22Rv1 (cell line): Measurements from ENCODE around the gene LINS1.

ENCODE experiments used
- CTCF ChIP-seq: fragments of 450-650 bp; IDR thresholded peaks from 2 replicates; pipeline ENCODE4 v1.5.1; 2017; ENCODE audit warnings: mild to moderate bottlenecking
- ZFX ChIP-seq: fragments of 450-650 bp; IDR thresholded peaks from 2 replicates; pipeline ENCODE4 v1.6.1; 2017; ENCODE audit warnings: antibody characterized with exemption, borderline replicate concordance

GRCh38 chr15:100642213-100642949, 40.4 kb upstream of the LINS1 start:
- TF ChIP-seq CTCF (no peak), ZFX (no peak)
